ENCODE data around the gene SOX8.

GRCh38 chr16:938752-939151 lies 42.8 kb upstream of the SOX8 start:
- TF ChIP-seq, protein P1, sequence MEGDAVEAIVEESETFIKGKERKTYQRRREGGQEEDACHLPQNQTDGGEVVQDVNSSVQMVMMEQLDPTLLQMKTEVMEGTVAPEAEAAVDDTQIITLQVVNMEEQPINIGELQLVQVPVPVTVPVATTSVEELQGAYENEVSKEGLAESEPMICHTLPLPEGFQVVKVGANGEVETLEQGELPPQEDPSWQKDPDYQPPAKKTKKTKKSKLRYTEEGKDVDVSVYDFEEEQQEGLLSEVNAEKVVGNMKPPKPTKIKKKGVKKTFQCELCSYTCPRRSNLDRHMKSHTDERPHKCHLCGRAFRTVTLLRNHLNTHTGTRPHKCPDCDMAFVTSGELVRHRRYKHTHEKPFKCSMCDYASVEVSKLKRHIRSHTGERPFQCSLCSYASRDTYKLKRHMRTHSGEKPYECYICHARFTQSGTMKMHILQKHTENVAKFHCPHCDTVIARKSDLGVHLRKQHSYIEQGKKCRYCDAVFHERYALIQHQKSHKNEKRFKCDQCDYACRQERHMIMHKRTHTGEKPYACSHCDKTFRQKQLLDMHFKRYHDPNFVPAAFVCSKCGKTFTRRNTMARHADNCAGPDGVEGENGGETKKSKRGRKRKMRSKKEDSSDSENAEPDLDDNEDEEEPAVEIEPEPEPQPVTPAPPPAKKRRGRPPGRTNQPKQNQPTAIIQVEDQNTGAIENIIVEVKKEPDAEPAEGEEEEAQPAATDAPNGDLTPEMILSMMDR (IDR thresholded peaks at IDR 0.05) = no peak
- no peak for TF ChIP-seq POLR2A (IDR thresholded peaks at IDR 0.05)
